GM12878 (cell line): ENCODE results near the gene IFITM2. TPM values are rescaled to one million over a fixed set of nuclear protein-coding genes. Genes with fewer than 3 reads are reported as not detected.
A peak's percentile ranks its signal among the peaks of the same experiment; 100 is the strongest.

Experiments used
- ATAC-seq: fragments of 200-7000 bp; cut with Tn5 transposase; 3 replicates; pipeline ENCODE4 v1.9.1; 2020; ENCODE audit warnings: mild to moderate bottlenecking, moderate library complexity
- BruUV-seq: library from RNA; stranded (reverse); fragments of 400-500 nt; replicated peaks from 2 replicates; lab custom pipeline; 2021; lab: Mats Ljungman, UMichigan
- CTCF ChIA-PET: fragments of 300-600 bp; sonication (Branson Sonifier 250); formaldehyde crosslinking; extraction: SDS; loops from one replicate; lab custom pipeline; 2021; ENCODE audit warnings: inconsistent platforms; lab: Yijun Ruan, JAX
- POLR2A ChIA-PET: fragments of 350-600 bp; formaldehyde crosslinking; extraction: SDS; loops from one replicate; lab custom pipeline; 2021; ENCODE audit warnings: inconsistent platforms; lab: Charles Lee
- RAD21 ChIA-PET: fragments of 300-600 bp; sonication (Branson Sonifier 250); formaldehyde crosslinking; loops from one replicate; lab custom pipeline; 2023; ENCODE audit warnings: antibody characterized with exemption; ENCODE audit not compliant: unreplicated experiment; lab: Charles Lee
- SMC1A ChIA-PET: fragments of 300-600 bp; sonication (Branson Sonifier 250); formaldehyde crosslinking; loops from one replicate; lab custom pipeline; 2023; ENCODE audit not compliant: unreplicated experiment, uncharacterized antibody; lab: Charles Lee
- DNase-seq: peaks from one replicate; pipeline ENCODE4 v3.0.0-alpha.2; 2011; ENCODE audit warnings: low read depth, low spot score
- FAIRE-seq: peaks from 3 replicates; lab custom pipeline; 2011; peaks lifted over from hg19 to GRCh38; lab: Jason Lieb, UNC
- H2AFZ ChIP-seq: 2 replicates; pipeline ENCODE4 v1.6.0; 2011; ENCODE audit warnings: low read depth, low read length, control low read depth; ENCODE audit not compliant: control insufficient read depth
- H3K27ac ChIP-seq: 2 replicates; pipeline ENCODE4 v1.5.1; 2011; ENCODE audit warnings: control low read depth; ENCODE audit not compliant: control insufficient read depth, insufficient read depth
- H3K27me3 ChIP-seq, 2 experiments: replicated peaks in 1 of 2; 2 replicates each; pipeline versions ENCODE4 v1.6.0 to v1.6.1; 2011; ENCODE audit warnings: low read length in 1 of 2; ENCODE audit not compliant: control insufficient read depth in 2 of 2, insufficient read depth in 2 of 2
- H3K36me3 ChIP-seq, 2 experiments: 2 replicates each; pipeline ENCODE4 v1.5.1; 2011; ENCODE audit warnings: low read length in 1 of 2; ENCODE audit not compliant: control insufficient read depth in 2 of 2, insufficient read depth in 2 of 2
- H3K4me1 ChIP-seq: 2 replicates; pipeline ENCODE4 v1.6.1; 2011; ENCODE audit warnings: mild to moderate bottlenecking, low read length, moderate library complexity, mixed read lengths; ENCODE audit not compliant: control insufficient read depth, insufficient read depth
- H3K4me2 ChIP-seq: 2 replicates; pipeline ENCODE4 v1.6.0; 2011; ENCODE audit warnings: control low read depth; ENCODE audit not compliant: control insufficient read depth, insufficient read depth
- H3K4me3 ChIP-seq: fragments of 200-600 bp; sonication (generic); 2 replicates; pipeline ENCODE4 v1.5.1; 2016
- H3K79me2 ChIP-seq: 2 replicates; pipeline ENCODE4 v1.6.0; 2011; ENCODE audit warnings: low read length; ENCODE audit not compliant: control insufficient read depth, insufficient read depth
- H3K9ac ChIP-seq: 2 replicates; pipeline ENCODE4 v1.8.0; 2011; ENCODE audit warnings: low read length, control low read depth, mixed read lengths; ENCODE audit not compliant: control insufficient read depth, insufficient read depth
- H3K9me3 ChIP-seq: replicated peaks from 3 replicates; pipeline ENCODE4 v1.5.1; 2011; ENCODE audit warnings: mild to moderate bottlenecking, low read length; ENCODE audit not compliant: control insufficient read depth, insufficient read depth
- H4K20me1 ChIP-seq: 2 replicates; pipeline ENCODE4 v1.6.0; 2011; ENCODE audit not compliant: control insufficient read depth, insufficient read depth
- CEBPZ ChIP-seq: fragments of 150-350 bp; IDR thresholded peaks from 2 replicates; pipeline ENCODE4 v1.6.1; 2016; ENCODE audit warnings: low read depth, low read length
- FOXM1 ChIP-seq: IDR thresholded peaks from 2 replicates; pipeline ENCODE4 v1.6.1; 2012; ENCODE audit warnings: low read depth, mild to moderate bottlenecking, inconsistent platforms, low read length, moderate library complexity
- IKZF2 ChIP-seq, 2 experiments: fragments of 450-650 bp; IDR thresholded peaks; 2 replicates each; pipeline ENCODE4 v1.6.1; 2017; ENCODE audit warnings: mild to moderate bottlenecking in 2 of 2, moderate library complexity in 2 of 2
- MTA3 ChIP-seq: IDR thresholded peaks from 2 replicates; pipeline ENCODE4 v1.6.1; 2012; ENCODE audit warnings: low read length, inconsistent platforms, borderline replicate concordance
- PBX3 ChIP-seq: IDR thresholded peaks from 2 replicates; pipeline ENCODE4 v1.6.1; 2011; ENCODE audit warnings: mild to moderate bottlenecking, low read depth, low read length, moderate library complexity; ENCODE audit not compliant: insufficient replicate concordance
- PKNOX1 ChIP-seq: fragments of 450-650 bp; IDR thresholded peaks from 2 replicates; pipeline ENCODE4 v1.6.1; 2016; ENCODE audit warnings: mild to moderate bottlenecking
- POLR2A ChIP-seq: IDR thresholded peaks from 2 replicates; pipeline ENCODE4 v1.6.1; 2011; ENCODE audit warnings: low read depth, mild to moderate bottlenecking, low read length
- RUNX3 ChIP-seq: IDR thresholded peaks from 2 replicates; pipeline ENCODE4 v1.6.1; 2012; ENCODE audit warnings: low read length, inconsistent platforms
- SIN3A ChIP-seq: IDR thresholded peaks from 2 replicates; pipeline ENCODE4 v1.6.1; 2012; ENCODE audit warnings: low read depth, low read length, improper control_type of control experiment
- TCF7 ChIP-seq: IDR thresholded peaks from 2 replicates; pipeline ENCODE4 v1.6.1; 2014; ENCODE audit warnings: antibody characterized with exemption, borderline replicate concordance
- ZNF207 ChIP-seq: fragments of 450-650 bp; IDR thresholded peaks from 2 replicates; pipeline ENCODE4 v1.6.1; 2014; ENCODE audit warnings: antibody characterized with exemption, mild to moderate bottlenecking, borderline replicate concordance
- ZNF274 ChIP-seq: IDR thresholded peaks from one replicate; pipeline ENCODE4 v1.8.0; 2011; ENCODE audit not compliant: insufficient read length, insufficient read depth
- WGBS: methylation state at CpG from one replicate; pipeline ENCODE4 v1.1.6; 2016; ENCODE audit warnings: low lambda C conversion rate; ENCODE audit not compliant: insufficient replicate concordance, insufficient coverage; ENCODE audit errors: missing lambda C conversion rate; 5-methylcytosine and 5-hydroxymethylcytosine counted together
- in situ Hi-C: fragments of 300-500 bp; cut with MboI; formaldehyde crosslinking; loops from 9 replicates; pipeline ENCODE4 v1.14.3; 2018; ENCODE audit warnings: mixed read lengths
- intact Hi-C: fragments of 100-400 bp; cut with micrococcal nuclease; formaldehyde crosslinking; loops from one replicate; pipeline ENCODE4 v1.14.2; 2022; ENCODE audit not compliant: unreplicated experiment
- polyA plus RNA-seq, 11 experiments: library from polyadenylated mRNA; depleted of rRNA in 4 of 11; unstranded in 6 of 11; stranded (reverse) in 5 of 11; fragments of >200 nt; fragmentation: Nextera tagmentation in 4 of 11; fragmentation: Illumina TruSeq in 1 of 11; extraction: Ambion mirVana in 4 of 11; extraction: Trizol in 1 of 11; gene quantifications; 1 replicate in 1 of 11; 2 replicates in 10 of 11; pipeline versions ENCODE4 v1.2.1 to v1.2.3, GENCODE V29; 2011 to 2016; ENCODE audit warnings: inconsistent platforms in 2 of 11, missing spikeins in 2 of 11, low read depth in 1 of 11
- total RNA-seq, 4 experiments: library from RNA; depleted of rRNA in 3 of 4; stranded (reverse); fragments of >200 nt in 3 of 4; fragmentation: Illumina TruSeq in 1 of 4; extraction: Trizol in 1 of 4; gene quantifications; 2 replicates each; pipeline versions ENCODE4 v1.2.1 to v1.2.3, GENCODE V29; 2013 to 2021
- TF ChIP-seq, protein P1 (sequence below): fragments of 450-650 bp; IDR thresholded peaks from 2 replicates; pipeline ENCODE4 v1.6.1; 2017; ENCODE audit warnings: mild to moderate bottlenecking, low read depth, inconsistent platforms; ENCODE audit not compliant: poor library complexity, severe bottlenecking

IFITM2 gene
- total and polyA plus RNA-seq, 10 of the 15 experiments (the other 5 are each of a cell fraction or from before 2014, with no cell fraction given) = 116 to 3,672 (median 724) TPM

- no peak for TF ChIP-seq CEBPZ
- TF ChIP-seq TCF7 = no peak
- TF ChIP-seq PBX3 = no peak
- TF ChIP-seq FOXM1 = no peak
Observed at GRCh38 chr11:313304-313786, 5.7 kb downstream of the IFITM2 start (continued).

DNA sequence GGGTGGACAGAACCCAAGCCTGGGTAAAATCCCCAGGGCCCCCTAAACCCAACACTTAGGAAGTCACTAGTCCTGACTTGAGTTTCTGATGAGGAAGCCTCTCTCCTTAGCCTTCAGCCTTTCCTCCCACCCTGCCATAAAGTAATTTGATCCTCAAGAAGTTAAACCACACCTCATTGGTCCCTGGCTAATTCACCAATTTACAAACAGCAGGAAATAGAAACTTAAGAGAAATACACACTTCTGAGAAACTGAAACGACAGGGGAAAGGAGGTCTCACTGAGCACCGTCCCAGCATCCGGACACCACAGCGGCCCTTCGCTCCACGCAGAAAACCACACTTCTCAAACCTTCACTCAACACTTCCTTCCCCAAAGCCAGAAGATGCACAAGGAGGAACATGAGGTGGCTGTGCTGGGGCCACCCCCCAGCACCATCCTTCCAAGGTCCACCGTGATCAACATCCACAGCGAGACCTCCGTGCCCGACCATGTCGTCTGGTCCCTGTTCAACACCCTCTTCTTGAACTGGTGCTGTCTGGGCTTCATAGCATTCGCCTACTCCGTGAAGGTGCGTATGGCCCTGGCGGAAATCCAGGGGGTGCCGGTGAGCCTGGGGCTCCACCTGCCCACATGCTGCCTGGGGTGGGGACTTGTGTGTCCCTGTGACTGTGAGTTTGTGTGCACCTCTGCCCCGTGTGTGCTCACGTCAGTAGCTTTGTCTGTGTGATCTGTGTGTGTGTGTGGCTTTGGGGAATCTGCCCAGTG is 6.4 kb downstream of the IFITM2 start, which contains the start of gene IFITM1:
Gene IFITM1 (plus strand): TSS at position 254 of the 767 bp plus-strand sequence. CDS start 131 bp downstream, at position 385.
- Histone ChIP-seq H3K27ac (peak within 1 kb of the TSS; percentile 98), H3K9me3 (no peaks in the 10 kb centered on the region), H3K79me2 (peaks cover 75% of the 10 kb centered on the region), H4K20me1 (no peaks in the 10 kb centered on the region), H2AFZ (no peak within 1 kb of the TSS), H3K4me3 (peak within 1 kb of the TSS; percentile 87), H3K4me1 (peaks cover 11% of the 10 kb centered on the region), H3K9ac (peak within 1 kb of the TSS; percentile 99), H3K27me3 (no peaks in the 10 kb centered on the region; a peak in 1 of 4 replicates), H3K36me3 (peaks cover 2 to 5% of the 10 kb centered on the region in 2 experiments; a peak in 3 of 4 replicates), H3K4me2 (peak within 1 kb of the TSS; percentile 97)
- under 1% methylated on average over 18 of the region's 18 CpGs for WGBS
- DNase-seq (peak; percentile 92), ATAC-seq (peak; percentile 47), FAIRE-seq (peak; percentile 85)
- SMC1A ChIA-PET = interaction anchor here (1.6 to 4.0 kb wide), 5 partner anchors 15 to 41 kb away, joined by 3 to 42 read pairs (median 19); no protein-coding TSS in a partner anchor
- BruUV-seq = TSS peak; percentile 95
- intact Hi-C loops = loop anchor here (2.0 kb wide), 3 partner anchors 17 to 45 kb away; no protein-coding TSS in a partner anchor
- in situ Hi-C loops = no loop called here
- POLR2A ChIA-PET = interaction anchor here (0.5 to 4.5 kb wide), 5 partner anchors 10 to 48 kb away, joined by 3 to 45 read pairs (median 30); no protein-coding TSS in a partner anchor
- RAD21 ChIA-PET = interaction anchor here (1.4 to 4.5 kb wide), 5 partner anchors 13 to 107 kb away, joined by 3 to 46 read pairs (median 21); partner anchors contain the start of genes BET1L and RIC8A
- CTCF ChIA-PET = interaction anchor here (2.1 to 2.6 kb wide), 2 partner anchors 41 kb away, joined by 12 to 24 read pairs; no protein-coding TSS in a partner anchor
- TF ChIP-seq RUNX3 (peak; percentile 85), MTA3 (no peak), ZNF274 (no peak), POLR2A (peak; percentile 88), IKZF2 (IDR thresholded peaks at IDR 0.05) (peak; percentile 56 to 58; a peak in 2 of 4 replicates), SIN3A (peak; percentile 77; the same call in 1 of the 2 replicates), PKNOX1 (peak; percentile 44; the same call in 1 of the 2 replicates), ZNF207 (no peak)
- TF ChIP-seq, protein P1, sequence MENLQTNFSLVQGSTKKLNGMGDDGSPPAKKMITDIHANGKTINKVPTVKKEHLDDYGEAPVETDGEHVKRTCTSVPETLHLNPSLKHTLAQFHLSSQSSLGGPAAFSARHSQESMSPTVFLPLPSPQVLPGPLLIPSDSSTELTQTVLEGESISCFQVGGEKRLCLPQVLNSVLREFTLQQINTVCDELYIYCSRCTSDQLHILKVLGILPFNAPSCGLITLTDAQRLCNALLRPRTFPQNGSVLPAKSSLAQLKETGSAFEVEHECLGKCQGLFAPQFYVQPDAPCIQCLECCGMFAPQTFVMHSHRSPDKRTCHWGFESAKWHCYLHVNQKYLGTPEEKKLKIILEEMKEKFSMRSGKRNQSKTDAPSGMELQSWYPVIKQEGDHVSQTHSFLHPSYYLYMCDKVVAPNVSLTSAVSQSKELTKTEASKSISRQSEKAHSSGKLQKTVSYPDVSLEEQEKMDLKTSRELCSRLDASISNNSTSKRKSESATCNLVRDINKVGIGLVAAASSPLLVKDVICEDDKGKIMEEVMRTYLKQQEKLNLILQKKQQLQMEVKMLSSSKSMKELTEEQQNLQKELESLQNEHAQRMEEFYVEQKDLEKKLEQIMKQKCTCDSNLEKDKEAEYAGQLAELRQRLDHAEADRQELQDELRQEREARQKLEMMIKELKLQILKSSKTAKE = peak; percentile 78
